ENCODE measurements around the gene IVD. TPM values are rescaled to one million over a fixed set of nuclear protein-coding genes. Genes with fewer than 3 reads are reported as not detected.

The IVD gene
- total RNA-seq: 36.4 and 46.3 TPM in 2 replicates

GRCh38 chr15:40405501-40406381 lies at the start of gene IVD:
TSS of gene IVD (plus strand) at chr15:40405795. CDS start at chr15:40405828, 33 bp downstream.

GRCh38 chr15:40357723-40358470 lies 47.7 kb upstream of the IVD start, which contains the start of gene DISP2:
TSS of gene DISP2 (plus strand) at chr15:40358219. CDS start at chr15:40358322, 103 bp downstream.

GRCh38 chr15:40382580-40383456 lies 22.8 kb upstream of the IVD start, which contains the start of gene KNSTRN:
TSS of gene KNSTRN (plus strand) at chr15:40382721. CDS start at chr15:40382836, 115 bp downstream.

GRCh38 chr15:40440743-40441564 lies 35.4 kb downstream of the IVD start, which contains the start of gene BAHD1:
TSS of gene BAHD1 (plus strand) at chr15:40440953. CDS start at chr15:40458465, 17,512 bp downstream.

GRCh38 chr15:40470423-40471104 lies 65.0 kb downstream of the IVD start, which contains the start of gene CHST14:
TSS of gene CHST14 (plus strand) at chr15:40470984. CDS start at chr15:40471214, 230 bp downstream.

Other genes with a start within 250 kb of the IVD start
- gene BUB1B, start 244.7 kb upstream of the IVD start, total RNA-seq: 10.1 and 29.4 TPM in 2 replicates
- gene PAK6, start 166.7 kb upstream of the IVD start, total RNA-seq: not detected in 2 replicates
- 0.09 TPM in 2 replicates for gene ANKRD63, start 122.7 kb upstream of the IVD start, total RNA-seq
- 1.7 and 2.0 TPM in 2 replicates for gene PLCB2, start 97.9 kb upstream of the IVD start, total RNA-seq
- 18.0 and 22.7 TPM in 2 replicates for gene INAFM2, start 82.1 kb upstream of the IVD start, total RNA-seq
- gene CCDC9B, start 64.9 kb upstream of the IVD start, total RNA-seq: 26.2 and 75.5 TPM in 2 replicates
- gene PHGR1, start 54.8 kb upstream of the IVD start, total RNA-seq: not detected in 2 replicates
- 0.18 and 0.19 TPM in 2 replicates for gene DISP2, start 47.6 kb upstream of the IVD start, total RNA-seq
- gene KNSTRN, start 23.1 kb upstream of the IVD start, total RNA-seq: 30.4 and 47.1 TPM in 2 replicates
- gene BAHD1, start 35.2 kb downstream of the IVD start, total RNA-seq: 6.7 and 8.2 TPM in 2 replicates
- 7.3 and 8.7 TPM in 2 replicates for gene CHST14, start 65.2 kb downstream of the IVD start, total RNA-seq
- gene CCDC32, start 159.2 kb downstream of the IVD start, total RNA-seq: 15.3 and 20.9 TPM in 2 replicates
- 13.9 and 14.0 TPM in 2 replicates for gene RPUSD2, start 163.5 kb downstream of the IVD start, total RNA-seq
- gene KNL1, start 188.5 kb downstream of the IVD start, total RNA-seq: 8.2 and 20.7 TPM in 2 replicates